ENCODE results near the gene SCNN1B.
"Not testable (repeated sequence)": the region's sequence is repeated elsewhere in the genome, so short reads cannot be mapped to it uniquely, and the experiment has no call there.

SCNN1B gene

DNA sequence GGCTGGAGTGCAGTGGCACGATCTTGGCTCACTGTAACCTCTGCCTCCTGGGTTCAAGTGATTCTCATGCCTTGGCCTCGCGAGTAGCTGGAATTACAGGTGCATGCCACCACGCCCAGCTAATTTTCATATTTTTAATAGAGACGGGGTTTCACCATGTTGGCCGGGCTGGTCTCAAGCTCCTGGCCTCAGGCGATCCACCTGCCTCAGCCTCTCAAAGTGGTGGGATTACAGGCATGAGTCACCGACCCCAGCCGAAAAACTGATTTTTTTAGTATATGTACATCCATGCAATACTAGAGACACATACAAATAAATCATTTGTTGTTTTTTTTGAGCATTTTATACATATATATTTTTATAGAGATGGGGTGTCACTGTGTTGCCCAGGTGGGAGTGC is 79.6 kb downstream of the SCNN1B start:
- not testable (repeated sequence) for DNase-seq (ENCODE audit: low spot score)

DNA sequence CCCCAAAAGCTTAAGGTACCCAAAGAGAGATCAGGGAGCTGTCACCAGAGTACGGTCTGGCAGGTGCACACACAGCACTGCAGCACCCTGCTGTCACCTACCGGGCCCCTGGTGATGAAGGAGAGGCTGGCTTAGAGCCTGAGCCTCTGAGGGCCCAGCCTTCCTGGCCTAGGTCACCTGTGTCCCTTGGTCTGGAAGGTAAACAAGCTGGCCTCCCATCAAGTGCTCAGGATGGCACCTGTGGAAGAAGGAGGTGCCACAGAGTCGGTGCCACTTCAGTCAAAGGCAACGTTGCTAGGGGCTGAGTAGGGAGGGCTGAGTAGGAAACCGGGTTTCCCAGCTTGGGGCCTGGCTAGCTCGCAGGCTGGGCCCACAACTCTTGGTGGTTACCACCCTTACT is 80.2 kb downstream of the SCNN1B start:
- no peak for DNase-seq (ENCODE audit: low spot score)

DNA sequence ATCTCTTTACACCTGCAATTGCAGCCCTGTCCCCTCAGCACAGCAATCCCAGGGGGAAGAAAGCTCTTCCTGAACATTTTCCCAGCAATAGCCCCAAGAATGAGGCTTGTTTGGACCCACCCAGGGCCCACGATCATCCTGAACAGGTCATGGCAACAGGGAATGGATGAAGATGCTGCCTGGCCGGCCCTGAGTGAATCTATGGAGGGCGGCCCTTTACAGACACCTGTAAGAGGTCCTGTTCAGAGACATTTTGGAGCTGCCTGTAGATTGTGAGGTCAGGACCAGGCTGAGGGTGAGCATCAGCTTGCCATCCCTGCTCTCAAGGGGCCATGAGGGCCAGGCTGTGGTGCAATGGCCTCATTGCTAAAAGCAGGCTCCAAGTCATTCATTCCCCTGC is 81.8 kb downstream of the SCNN1B start:
- no peak for DNase-seq (ENCODE audit: low spot score)

DNA sequence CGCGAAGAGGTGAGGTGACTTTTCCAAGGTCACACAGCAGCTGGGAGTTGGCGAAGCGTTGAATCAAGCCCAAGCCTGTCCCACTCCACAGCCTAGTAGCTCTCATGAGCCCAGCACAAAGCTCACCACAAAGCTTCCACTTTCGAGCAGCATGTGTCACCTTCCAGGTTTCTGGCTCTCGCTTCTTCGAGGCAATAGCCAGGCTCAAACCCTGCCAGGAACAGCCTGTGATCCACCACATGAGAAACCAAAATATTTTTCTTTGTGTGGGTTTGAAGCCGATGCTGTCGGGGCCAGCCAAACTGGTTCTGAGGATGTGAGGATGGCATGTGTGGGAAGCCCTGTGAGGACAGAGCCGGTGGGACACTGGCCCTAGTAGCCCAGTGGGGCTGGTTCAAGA is 82.8 kb downstream of the SCNN1B start:
- DNase-seq (ENCODE audit: low spot score): no peak

DNA sequence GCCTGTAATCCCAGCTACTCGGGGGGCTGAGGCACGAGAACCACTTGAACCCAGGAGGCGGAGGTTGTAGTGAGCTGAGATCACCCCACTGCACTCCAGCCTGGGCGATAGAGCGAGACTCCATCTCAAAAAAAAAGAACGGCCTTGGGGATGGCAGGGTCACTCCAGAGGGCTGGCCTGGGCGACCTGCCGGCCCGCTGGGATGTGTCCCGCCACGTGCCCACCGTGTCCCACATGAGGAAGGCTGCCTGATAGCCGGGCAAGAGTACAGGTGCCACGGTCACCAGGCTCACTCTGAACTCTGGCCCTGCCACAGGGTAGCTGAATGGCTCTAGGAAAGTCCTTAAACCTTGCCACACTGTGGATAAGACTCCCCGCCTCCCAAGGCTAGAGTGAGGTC is 83.3 kb downstream of the SCNN1B start:
- DNase-seq (ENCODE audit: low spot score): no peak

DNA sequence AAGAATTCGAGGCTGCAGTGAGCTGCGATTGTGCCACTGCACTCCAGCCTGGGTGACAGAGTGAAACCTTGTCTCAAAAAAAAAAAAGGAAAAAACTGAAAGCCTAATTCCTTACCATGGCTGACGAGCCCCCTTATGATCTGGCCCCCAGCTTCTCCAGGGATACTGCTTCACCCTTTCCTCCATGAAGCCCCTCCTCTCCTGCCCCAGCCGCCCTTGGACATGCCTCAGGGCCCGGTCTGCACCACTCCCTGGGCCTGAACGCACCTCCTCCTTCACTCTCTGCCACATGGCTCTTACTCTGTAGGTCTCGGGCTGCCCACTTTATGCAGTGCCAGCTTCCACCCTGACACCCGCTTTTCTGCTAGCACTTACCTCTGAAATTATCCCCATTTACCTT is 85.6 kb downstream of the SCNN1B start:
- DNase-seq (ENCODE audit: low spot score): no peak

DNA sequence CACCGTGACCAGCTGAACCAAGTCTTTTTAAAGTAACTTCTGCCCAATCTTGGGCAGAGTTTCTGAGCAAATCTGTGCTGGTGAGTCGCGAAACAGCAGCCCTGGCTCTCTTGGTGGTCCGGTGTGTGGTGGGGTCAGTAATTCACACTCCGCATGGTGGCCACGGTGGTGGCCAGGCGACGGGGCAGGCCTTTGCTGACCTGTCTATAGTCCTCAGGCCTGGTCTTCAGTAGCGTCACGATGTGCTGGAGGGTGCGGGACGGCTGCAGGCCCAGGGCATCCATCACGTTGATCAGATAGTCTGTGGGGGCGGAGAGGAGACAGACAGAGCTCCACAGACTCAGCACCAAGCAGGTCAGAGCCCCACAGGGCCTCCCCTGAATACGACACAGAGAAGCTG is 86.7 kb downstream of the SCNN1B start:
- no peak for DNase-seq (ENCODE audit: low spot score)

DNA sequence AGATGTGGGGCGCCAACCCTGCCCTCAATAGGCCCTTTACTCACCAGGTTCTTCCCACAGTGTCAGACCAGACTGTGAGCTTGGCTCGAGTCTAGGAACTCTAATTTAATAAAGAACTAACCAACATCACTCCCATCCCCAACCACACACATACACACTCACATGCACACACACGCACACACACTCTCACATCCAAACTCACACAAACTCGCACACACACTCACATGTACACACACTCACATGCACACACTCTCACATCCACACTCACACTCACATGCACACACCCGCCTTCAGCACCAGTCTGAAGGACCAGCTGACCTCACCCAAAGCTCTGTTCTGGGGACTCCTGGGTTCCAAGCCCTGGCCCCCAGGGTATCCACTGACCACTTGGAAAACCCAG is 87.1 kb downstream of the SCNN1B start:
- no peak for DNase-seq (ENCODE audit: low spot score)

DNA sequence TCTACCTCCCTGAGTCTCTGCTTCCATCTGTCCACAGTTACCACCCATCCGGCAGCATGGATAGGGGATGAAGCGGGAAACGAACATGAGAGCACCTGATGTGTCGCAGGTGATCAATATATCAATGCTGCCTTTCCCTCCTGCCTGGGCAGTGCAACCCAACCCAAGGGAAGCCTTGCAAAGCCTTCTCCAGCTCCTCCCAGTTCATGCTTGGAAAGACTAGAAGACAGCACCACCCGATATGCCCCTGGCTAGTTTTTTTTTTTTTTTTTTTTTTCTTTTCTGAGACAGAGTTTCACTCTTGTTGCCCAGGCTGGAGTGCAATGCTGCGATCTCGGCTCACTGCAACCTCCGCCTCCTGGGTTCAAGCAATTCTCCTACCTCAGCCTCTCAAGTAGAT is 87.8 kb downstream of the SCNN1B start:
- not testable (repeated sequence) for DNase-seq (ENCODE audit: low spot score)

DNA sequence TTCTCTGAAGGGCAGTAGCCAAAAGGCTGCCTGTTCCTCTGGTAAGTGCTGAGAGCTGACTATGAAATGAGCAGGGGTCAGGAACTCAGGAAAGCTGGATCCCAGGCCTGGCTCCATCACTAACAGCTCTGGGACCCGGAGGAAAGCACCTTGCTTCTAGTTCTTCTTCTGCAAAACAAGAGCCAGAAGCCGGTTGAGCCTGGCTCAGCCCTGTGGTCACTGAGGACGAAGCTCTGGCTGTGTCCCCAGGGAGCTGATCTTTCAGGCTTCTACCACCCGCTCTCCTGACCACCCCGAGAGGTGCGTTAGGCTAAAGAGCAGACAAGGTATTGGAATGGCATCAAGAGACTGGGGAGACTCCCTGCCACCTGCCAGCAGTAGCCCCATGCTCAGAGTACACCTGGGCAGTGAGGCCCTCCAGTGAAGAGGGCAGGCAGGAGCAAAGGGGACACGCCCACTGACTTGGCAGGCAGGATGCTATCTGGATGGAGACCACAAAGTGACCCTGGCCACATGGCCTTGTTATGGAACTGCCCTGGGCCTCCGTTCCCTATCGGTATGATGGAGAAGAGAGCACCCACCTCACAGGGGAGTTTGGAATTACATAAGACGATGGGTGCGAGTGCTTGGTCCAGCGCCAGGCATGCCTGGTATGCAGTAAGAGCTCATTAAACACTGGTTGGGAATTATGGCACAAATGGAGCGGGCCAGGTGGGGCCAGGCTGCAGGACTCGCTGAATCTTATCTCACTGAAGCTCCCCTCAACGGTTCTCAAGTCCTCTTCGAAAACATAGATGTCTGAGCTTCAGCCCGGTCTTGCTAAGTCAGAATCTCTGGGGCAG is 89.5 kb downstream of the SCNN1B start:
- no peak for DNase-seq (ENCODE audit: low spot score)

DNA sequence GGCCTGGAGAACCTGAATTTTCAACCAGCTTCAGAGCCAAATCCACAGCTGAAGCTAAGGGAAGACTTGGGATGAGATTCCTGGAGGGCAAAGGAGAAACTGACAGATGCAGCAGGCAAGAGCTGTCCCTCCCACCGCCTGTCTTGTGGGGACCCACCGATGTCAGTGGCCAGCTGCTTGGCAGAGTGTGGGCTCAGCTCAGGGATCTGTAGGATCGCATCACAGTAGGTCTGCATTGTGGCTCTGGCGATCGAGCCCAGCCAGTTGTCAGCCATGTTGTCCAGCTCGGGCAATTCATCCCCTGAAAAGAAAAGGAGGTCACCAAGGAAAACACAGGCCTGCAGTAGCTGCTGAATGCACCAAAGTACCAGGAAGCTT is 90.1 kb downstream of the SCNN1B start:
- DNase-seq (ENCODE audit: low spot score): no peak

DNA sequence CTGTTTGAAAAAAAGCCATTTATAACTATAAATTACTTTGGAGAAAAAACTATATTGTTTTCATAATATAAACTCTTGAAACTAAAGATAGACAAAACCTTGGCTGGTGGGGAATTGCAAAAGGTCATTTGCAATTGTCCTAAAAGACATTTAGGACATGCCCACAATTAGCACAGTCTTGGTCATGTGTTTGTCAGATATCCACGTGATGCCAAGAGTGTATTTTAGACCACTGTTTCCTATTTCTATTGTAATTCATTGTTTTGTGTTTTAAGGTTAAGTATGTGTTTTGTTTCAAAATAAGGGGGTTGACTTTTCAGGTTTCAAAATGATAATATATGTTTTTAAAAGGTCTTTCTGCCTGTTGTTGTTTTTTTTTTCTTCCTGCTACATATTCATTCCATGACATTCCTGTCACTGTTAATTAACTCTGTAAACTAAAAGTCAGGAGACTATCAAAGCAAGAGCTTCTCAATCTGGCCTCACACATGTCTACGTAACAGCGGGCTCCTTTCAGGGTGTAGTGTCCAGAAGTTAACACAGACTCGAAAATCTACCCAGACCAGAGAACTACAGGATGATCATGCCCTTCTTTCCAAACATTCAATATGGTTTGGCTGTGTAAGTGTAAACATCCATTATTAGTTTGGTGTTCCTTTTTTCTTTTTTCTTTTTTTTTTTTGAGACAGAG is 92.2 kb downstream of the SCNN1B start:
- DNase-seq (ENCODE audit: low spot score): no peak

DNA sequence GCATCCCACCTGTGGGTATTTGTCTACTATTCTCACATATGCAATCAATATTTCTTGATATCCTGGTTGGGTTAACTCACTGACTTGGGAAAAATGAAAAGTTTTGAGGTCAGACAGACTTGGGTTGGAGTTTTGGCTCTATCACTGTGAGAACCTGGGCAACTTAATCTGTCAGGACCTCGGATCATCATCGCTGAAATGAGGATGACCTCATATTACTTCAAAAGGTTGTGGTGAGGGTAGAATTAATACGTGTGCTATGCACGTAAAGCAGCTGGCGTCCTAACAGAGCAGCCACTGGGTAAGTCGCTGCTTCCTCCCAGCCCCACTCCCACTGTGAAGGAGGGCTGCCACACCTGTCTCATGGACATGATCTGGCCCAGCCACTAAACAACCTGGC is 93.6 kb downstream of the SCNN1B start:
- no peak for DNase-seq (ENCODE audit: low spot score)

DNA sequence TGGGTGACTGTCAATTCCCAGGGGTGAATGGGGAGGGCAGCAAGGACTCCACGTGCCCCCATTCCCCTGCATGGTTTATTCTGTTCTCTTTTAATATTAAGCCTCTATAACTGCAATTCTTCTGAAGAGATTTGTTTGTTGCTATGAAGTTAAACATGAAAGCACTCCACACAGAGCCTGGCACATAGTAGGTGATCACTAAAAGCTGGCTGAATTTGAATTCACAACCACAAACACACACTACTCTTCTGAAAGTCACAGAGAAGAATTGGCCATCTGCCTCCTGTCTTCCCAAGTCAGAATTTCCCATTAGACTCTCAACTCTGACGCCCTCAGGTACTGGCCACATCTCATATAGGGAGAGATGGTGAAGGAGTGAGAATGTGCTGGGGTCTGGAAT is 95.4 kb downstream of the SCNN1B start:
- DNase-seq (ENCODE audit: low spot score): no peak

DNA sequence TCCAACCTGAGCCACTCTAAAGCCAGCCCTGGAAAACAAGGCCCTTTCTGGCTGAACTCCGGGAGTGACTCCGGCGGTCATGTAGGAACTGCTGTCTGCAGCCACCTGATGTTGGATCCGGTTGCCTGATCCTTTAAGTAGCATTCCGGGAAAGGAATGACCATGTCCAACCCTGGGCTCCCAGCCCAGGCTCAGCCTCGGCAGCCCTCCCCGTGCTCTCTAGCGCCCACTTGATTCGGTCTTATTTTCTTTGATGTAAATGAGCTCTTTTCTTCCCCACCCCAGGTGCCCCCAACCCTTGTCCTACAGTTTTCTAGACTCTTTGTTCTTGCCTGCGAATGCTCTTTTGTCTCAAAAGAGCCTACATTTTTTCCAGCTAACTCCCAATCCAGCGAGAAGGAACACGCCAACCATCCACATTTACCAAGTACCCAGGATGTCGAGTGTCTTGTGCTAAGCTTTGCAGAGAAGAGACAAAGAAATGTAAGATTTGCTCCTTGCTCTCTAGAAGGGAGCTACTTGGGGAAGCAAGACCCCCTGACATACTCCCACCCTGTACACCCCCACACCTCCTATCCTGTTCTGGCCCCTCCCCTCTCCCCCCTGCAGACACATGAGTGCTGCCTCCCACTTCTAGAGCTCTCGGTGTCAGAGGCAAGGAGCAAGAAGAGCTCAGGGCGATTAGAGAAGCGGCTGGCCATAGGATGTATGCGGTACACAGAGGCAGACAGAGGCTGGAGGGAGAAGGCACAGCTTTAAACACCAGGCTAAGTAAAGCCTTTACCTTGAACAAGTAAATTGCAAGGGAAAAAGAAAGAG is 97.1 kb downstream of the SCNN1B start:
- peak; percentile 92 for DNase-seq (ENCODE audit: low spot score)

DNA sequence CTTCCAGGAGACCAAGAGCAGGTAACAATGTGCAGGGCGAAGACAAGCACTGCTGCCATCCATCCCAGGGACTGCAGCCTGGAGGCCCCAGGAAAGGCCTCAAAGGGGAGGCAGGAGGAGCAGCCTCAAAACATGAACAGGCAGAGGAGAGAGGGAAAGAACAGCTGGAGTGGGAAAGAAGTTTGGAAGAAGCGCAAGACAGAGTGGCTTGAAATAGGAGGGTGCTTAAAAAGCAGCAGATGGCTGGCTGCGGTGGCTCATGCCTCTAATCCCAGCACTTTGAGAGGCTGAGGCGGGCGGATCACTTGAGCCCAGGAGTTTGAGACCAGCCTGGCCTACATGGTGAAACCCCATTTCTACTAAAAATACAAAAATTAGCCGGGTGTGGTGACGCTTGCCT is 98.3 kb downstream of the SCNN1B start:
- DNase-seq (ENCODE audit: low spot score): not testable (repeated sequence)

DNA sequence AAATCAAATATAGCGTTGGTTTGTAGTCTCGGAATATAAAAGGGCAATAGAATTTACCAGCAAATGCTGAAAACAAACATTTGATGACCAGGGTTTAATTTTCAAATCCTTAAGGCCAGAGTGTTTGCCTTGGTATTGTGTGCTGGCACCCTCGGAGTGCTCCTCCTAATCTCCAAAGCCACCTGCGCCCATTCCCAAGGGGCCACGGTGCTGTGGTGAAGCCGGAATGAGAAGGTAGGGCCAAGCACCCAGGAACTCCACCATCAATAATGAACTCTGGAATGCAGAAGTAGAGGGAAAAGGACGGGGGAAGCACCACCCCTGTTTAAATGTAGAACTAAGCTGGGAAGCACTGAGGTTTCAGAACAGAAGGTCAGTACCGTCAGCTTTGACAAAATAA is 99.0 kb downstream of the SCNN1B start:
- no peak for DNase-seq (ENCODE audit: low spot score)

DNA sequence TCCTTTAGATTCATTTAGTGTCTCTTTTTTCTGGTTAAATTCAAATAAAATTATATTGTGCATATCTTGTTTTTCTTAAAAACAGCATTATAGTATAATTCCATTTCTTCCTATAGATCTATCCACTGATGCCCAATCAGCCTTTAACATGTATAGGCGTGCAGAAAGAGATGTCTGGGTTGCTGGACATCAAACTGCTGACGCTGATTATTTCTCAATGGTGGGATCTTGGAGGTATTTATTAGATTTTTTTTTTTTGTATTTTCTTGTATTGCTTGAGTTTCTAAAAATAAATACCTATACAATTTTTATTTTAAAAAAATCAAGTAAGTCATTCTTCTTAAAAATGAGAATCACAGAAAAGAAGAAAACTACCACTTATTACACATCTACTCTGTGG is 100.0 kb downstream of the SCNN1B start:
- no peak for DNase-seq (ENCODE audit: low spot score)

DNA sequence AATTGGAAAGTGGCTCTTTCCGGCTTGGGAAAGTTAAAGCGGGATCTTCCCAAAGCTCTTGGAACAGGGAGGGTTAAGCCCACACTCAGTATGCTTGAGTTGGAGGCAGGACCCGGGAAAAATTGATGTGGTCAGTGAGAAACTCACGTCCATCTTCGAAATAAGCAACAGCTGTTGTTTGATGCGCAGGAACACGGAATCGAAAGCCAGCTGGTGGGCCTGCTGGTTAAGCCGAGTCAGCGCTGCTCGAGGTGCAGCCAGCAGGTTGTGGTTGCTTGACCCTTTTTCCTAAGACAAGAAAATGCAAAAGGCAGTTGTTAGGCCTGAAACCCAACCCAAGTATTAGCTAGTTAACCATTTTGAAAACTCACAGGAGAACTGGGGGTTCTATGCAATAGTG is 101.4 kb downstream of the SCNN1B start:
- DNase-seq (ENCODE audit: low spot score): no peak

DNA sequence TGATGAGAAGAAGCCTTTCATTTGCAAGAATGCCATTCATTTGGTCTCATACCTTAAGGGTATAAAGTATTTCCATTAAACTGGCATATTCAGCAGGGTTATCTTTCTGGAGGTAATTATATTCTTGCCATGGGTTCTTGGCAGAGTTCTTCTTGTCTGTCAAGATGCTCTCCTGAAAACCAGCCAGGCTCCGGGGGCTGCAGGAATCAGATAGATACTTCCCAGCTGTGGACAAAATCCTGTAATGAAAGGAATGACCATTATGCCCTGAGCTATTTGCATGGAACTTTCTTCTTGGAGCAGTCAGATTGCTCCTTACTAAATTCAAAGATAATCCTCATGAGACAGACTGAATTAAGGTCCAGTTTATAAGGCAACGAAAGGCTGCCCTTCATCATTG is 103.9 kb downstream of the SCNN1B start:
- DNase-seq (ENCODE audit: low spot score): no peak

DNA sequence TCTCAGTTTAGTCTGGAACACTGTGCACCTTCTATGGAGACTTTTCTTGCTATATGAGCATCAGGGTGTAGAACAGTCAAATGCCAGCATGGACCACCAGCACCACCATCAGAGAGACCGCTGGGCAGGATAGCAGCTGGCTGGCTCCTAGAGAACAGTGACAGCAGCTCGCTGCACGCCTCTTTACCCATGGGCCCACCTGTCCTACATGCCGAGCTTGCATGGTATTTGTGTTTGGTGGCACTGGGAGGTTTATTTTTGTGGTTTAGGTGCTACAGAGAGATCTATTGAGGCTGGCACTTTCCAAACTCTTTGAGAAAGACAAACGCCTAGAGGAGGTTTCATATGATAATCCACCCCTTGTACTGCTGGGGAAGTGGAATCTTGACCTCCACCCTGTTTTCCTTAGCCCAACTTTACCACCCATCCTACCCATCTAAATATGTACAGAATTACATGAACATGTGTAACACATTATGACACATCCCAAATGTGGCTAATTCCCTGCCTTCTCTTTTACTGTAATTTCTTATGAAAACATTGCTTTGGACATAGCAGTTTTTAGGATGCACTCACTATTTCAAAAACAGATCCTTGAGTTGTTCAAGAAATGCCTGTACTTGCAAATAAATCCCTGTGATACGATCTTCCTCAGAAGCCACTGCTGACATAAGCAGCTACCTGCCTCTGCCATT is 104.6 kb downstream of the SCNN1B start:
- no peak for DNase-seq (ENCODE audit: low spot score)

DNA sequence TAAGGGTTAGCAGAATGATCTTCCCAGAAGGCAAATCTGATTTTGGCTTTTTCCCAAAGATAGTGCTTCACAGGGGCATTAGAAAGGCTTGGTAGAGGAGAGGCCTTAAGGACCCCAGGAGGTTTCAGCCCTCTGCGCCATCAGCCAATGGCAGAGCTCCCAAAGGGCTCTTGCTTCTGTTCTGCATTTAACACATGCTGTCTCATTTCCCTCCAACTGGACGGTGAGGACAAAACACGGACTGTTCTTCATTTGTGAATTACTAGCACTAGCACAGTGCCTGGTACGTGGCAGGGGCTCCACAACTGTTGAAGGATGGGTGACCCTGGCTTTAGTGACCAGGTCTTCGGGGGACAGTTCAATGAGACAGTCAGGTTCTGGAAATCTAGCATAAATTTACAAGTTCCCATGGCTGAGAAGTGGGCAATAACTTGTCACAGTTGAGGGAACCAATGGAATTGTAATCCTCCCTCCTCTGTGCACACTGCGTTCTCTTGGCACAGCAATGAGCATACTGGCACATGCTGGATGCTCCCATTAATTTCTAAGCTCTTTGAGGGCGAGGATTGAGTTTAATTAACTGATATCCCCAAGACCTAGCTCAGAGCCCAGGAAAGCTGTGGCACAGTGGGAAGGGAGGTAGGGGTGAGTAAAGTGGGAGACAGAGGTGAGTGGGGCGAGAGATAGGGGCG is 105.5 kb downstream of the SCNN1B start:
- no peak for DNase-seq (ENCODE audit: low spot score)

Data from iPS-NIHi11 (cell line).